MM.1S (cell line): ENCODE data around the gene SVIP.

Source experiments
- DNase-seq: peaks from one replicate; pipeline ENCODE4 v3.0.0-alpha.2; 2015
- H2AFZ ChIP-seq: fragments of 300-600 bp; sonication (generic); 2 replicates; pipeline ENCODE4 v1.6.0; 2016; ENCODE audit warnings: antibody characterized with exemption, low read length
- H3F3A ChIP-seq: fragments of 300-600 bp; sonication (generic); 2 replicates; pipeline ENCODE4 v1.6.1; 2016; ENCODE audit warnings: mild to moderate bottlenecking, antibody characterized with exemption, low read length, moderate library complexity, mixed read lengths; ENCODE audit not compliant: insufficient read depth
- H3K27ac ChIP-seq: fragments of 300-600 bp; sonication (generic); 2 replicates; pipeline ENCODE4 v1.5.1; 2016; ENCODE audit warnings: mild to moderate bottlenecking, low read length
- H3K27me3 ChIP-seq: fragments of 300-600 bp; sonication (generic); replicated peaks from 2 replicates; pipeline ENCODE4 v1.6.0; 2016; ENCODE audit warnings: low read length; ENCODE audit not compliant: insufficient read depth
- H3K36me3 ChIP-seq: fragments of 300-600 bp; sonication (generic); replicated peaks from 2 replicates; pipeline ENCODE4 v1.6.1; 2016; ENCODE audit warnings: mild to moderate bottlenecking, low read length, mixed read lengths; ENCODE audit not compliant: insufficient read depth
- H3K4me1 ChIP-seq: fragments of 300-600 bp; sonication (generic); 2 replicates; pipeline ENCODE4 v1.6.1; 2016; ENCODE audit warnings: low read length, mixed read lengths
- H3K4me2 ChIP-seq: fragments of 300-600 bp; sonication (generic); 2 replicates; pipeline ENCODE4 v1.6.0; 2016; ENCODE audit warnings: low read depth, low read length
- H3K4me3 ChIP-seq: fragments of 300-600 bp; sonication (generic); 2 replicates; pipeline ENCODE4 v1.5.1; 2016; ENCODE audit warnings: low read length, mixed read lengths
- H3K79me2 ChIP-seq: fragments of 300-600 bp; sonication (generic); 2 replicates; pipeline ENCODE4 v1.6.1; 2016; ENCODE audit warnings: mixed run types, low read length, mixed read lengths
- H3K9ac ChIP-seq: fragments of 300-600 bp; sonication (generic); 2 replicates; pipeline ENCODE4 v1.6.1; 2016; ENCODE audit warnings: low read length, mixed read lengths
- H3K9me2 ChIP-seq: fragments of 300-600 bp; sonication (generic); replicated peaks from 2 replicates; pipeline ENCODE4 v1.6.1; 2016; ENCODE audit warnings: mild to moderate bottlenecking, low read length, mixed read lengths; ENCODE audit not compliant: insufficient read depth
- H3K9me3 ChIP-seq: fragments of 300-600 bp; sonication (generic); replicated peaks from 2 replicates; pipeline ENCODE4 v1.6.1; 2016; ENCODE audit warnings: mild to moderate bottlenecking, low read length, mixed read lengths; ENCODE audit not compliant: insufficient read depth
- H4K20me1 ChIP-seq: fragments of 300-600 bp; sonication (generic); 2 replicates; pipeline ENCODE4 v1.6.1; 2016; ENCODE audit warnings: mild to moderate bottlenecking, low read length, moderate library complexity, mixed read lengths; ENCODE audit not compliant: insufficient read depth
- CTCF ChIP-seq: fragments of 300-600 bp; sonication (generic); IDR thresholded peaks from 2 replicates; pipeline ENCODE4 v1.5.1; 2016; ENCODE audit warnings: antibody characterized with exemption, low read length, mixed read lengths
- EZH2 ChIP-seq: fragments of 300-600 bp; sonication (generic); optimal IDR thresholded peaks from 2 replicates; pipeline ENCODE3; 2017; ENCODE audit warnings: low read depth, mild to moderate bottlenecking, antibody characterized with exemption, low read length, mixed read lengths
- EZH2phosphoT487 ChIP-seq: fragments of 300-600 bp; sonication (generic); IDR thresholded peaks from 2 replicates; pipeline ENCODE4 v1.6.1; 2018; ENCODE audit warnings: antibody characterized with exemption, low read length

The SVIP gene

GRCh38 chr11:22798901-22799300 is 30.7 kb downstream of the SVIP start:
- DNase-seq: no peak
- H3K36me3 ChIP-seq: no peaks in the 10 kb centered on the region

GRCh38 chr11:22797047-22797446 is 32.6 kb downstream of the SVIP start:
- H3K4me2 ChIP-seq: no peak overlapping the region
- H3K4me3 ChIP-seq: no peak overlapping the region
- H3K9me2 ChIP-seq: no peaks in the 10 kb centered on the region
- no peaks in the 10 kb centered on the region for H3K4me1 ChIP-seq
- H4K20me1 ChIP-seq: no peaks in the 10 kb centered on the region
- no peak overlapping the region for H3K27ac ChIP-seq
- H3K79me2 ChIP-seq: 0 out of 2 replicates have a peak, but pooled peaks cover 9% of the 10 kb centered on the region
- H3K9ac ChIP-seq: no peak overlapping the region
- H3K27me3 ChIP-seq: no peaks in the 10 kb centered on the region
- H3F3A ChIP-seq: no peaks in the 10 kb centered on the region
- TF ChIP-seq CTCF: no peak
- TF ChIP-seq EZH2: no peak
- no peak for TF ChIP-seq EZH2phosphoT487
- DNase-seq: no peak
- H2AFZ ChIP-seq: no peak overlapping the region
- no peaks in the 10 kb centered on the region for H3K36me3 ChIP-seq
- H3K9me3 ChIP-seq: no peaks in the 10 kb centered on the region

More at GRCh38 chr11:22798901-22799300, 30.7 kb downstream of the SVIP start:
- no peak overlapping the region for H3K9ac ChIP-seq
- H3K79me2 ChIP-seq: 0 out of 2 replicates have a peak, but pooled peaks cover 12% of the 10 kb centered on the region
- no peaks in the 10 kb centered on the region for H3K27me3 ChIP-seq
- no peak for TF ChIP-seq CTCF
- TF ChIP-seq EZH2: no peak
- no peak for TF ChIP-seq EZH2phosphoT487
- no peak overlapping the region for H2AFZ ChIP-seq
- H3K4me2 ChIP-seq: no peak overlapping the region
- no peak overlapping the region for H3K27ac ChIP-seq
- no peak overlapping the region for H3K4me3 ChIP-seq
- no peaks in the 10 kb centered on the region for H4K20me1 ChIP-seq
- no peaks in the 10 kb centered on the region for H3K9me2 ChIP-seq
- no peaks in the 10 kb centered on the region for H3K4me1 ChIP-seq
- no peaks in the 10 kb centered on the region for H3K9me3 ChIP-seq
- no peaks in the 10 kb centered on the region for H3F3A ChIP-seq

GRCh38 chr11:22795914-22796313 is 33.7 kb downstream of the SVIP start:
- 0 out of 2 replicates have a peak, but pooled peaks cover 9% of the 10 kb centered on the region for H3K79me2 ChIP-seq
- H3K36me3 ChIP-seq: no peaks in the 10 kb centered on the region
- no peaks in the 10 kb centered on the region for H3K4me1 ChIP-seq
- no peaks in the 10 kb centered on the region for H3K27me3 ChIP-seq
- no peak overlapping the region for H3K4me2 ChIP-seq
- no peaks in the 10 kb centered on the region for H3F3A ChIP-seq
- H3K9me3 ChIP-seq: no peaks in the 10 kb centered on the region
- no peaks in the 10 kb centered on the region for H3K9me2 ChIP-seq
- TF ChIP-seq CTCF (no peak), EZH2 (no peak), EZH2phosphoT487 (no peak)
- DNase-seq: no peak
- no peak overlapping the region for H3K4me3 ChIP-seq
- no peaks in the 10 kb centered on the region for H4K20me1 ChIP-seq
- no peak overlapping the region for H3K9ac ChIP-seq
- H3K27ac ChIP-seq: no peak overlapping the region
- no peak overlapping the region for H2AFZ ChIP-seq
